Right renal cortex interstitium (tissue), 3 donors: Measurements from ENCODE around the gene PLCL2. TPM values are rescaled to one million over a fixed set of nuclear protein-coding genes. Genes with fewer than 3 reads are reported as not detected.

Experiments
- DNase-seq, 3 donors: peaks; one replicate each; pipeline ENCODE4 v3.0.0-alpha.2; 2013; ENCODE audit warnings: low read depth in 3 of 3, low spot score in 2 of 3
- polyA plus RNA-seq, 3 donors: library from polyadenylated mRNA; unstranded; fragments of 120-200 nt; gene quantifications; one replicate each; pipeline ENCODE4 v1.2.1, GENCODE V29; 2013; ENCODE audit not compliant: insufficient read length in 3 of 3

The PLCL2 gene
- 10 to 100 TPM; 16.0 to 16.6 (median 16.6) TPM for polyA plus RNA-seq

DNA sequence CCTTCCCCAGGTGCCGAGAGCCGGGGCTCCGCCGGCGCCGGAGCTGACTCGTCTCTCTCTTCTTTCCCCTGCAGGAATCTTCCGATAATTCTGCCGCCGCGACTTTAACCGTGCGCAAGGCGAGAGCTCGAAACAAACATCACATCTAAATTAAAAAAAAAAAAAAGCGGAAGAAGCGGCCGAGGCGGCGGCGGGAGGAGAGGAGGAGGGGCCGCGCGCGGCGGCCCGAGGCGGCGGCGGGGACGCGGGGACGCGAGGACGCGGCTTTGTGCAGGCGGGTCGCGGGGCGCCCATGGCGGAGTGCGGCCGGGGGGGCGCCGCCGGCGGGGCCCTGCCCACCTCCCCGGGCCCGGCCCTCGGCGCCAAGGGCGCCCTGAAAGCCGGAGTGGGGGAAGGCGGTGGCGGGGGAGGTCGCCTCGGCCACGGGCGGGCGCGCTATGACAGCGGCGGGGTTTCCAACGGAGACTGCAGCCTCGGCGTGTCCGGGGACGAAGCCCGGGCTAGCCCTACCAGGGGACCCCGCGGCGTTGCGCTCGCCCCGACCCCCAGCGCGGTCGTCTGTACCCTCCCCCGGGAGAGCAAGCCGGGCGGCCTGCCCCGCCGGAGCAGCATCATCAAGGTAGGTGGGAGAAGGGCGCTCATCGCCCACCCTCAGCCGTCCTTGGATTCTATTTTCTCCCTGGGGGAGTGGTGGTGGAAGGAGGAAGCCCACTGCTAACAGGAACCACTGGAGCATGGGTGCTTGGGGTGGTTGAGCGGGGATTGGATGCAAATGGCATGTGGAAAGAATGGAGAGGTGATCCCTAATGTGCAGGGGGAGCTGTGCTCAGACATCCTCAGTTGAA lies at the start of gene PLCL2:
Gene PLCL2, plus strand, starts transcription at position 208 of the 845 bp plus-strand sequence. Its CDS starts 85 bp downstream, at position 293.
- no peak for DNase-seq

GRCh38 chr3:16836505-16837237 lies 48.1 kb upstream of the PLCL2 start:
- no peak for DNase-seq

GRCh38 chr3:16837602-16838001 lies 47.2 kb upstream of the PLCL2 start:
- DNase-seq = no peak

DNA sequence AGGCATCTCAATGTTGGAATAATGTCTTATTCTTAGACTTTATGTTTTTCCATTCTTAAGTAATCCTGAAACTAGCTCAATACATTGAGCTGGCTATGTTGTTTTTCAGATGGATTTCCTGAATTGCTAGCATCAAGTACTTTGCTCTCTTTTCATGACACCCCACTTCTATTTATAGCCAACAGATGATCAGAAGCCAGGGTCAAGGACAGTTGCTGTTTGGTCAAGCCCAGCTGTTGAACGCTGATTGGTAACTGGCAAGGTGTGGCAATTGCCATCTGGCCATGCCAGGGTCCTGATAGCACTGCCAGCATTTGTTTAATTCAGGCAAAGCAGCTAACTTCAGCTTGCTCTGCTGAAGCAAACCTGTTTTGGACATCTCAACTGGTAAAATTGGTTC lies 46.2 kb upstream of the PLCL2 start:
- DNase-seq = no peak

DNA sequence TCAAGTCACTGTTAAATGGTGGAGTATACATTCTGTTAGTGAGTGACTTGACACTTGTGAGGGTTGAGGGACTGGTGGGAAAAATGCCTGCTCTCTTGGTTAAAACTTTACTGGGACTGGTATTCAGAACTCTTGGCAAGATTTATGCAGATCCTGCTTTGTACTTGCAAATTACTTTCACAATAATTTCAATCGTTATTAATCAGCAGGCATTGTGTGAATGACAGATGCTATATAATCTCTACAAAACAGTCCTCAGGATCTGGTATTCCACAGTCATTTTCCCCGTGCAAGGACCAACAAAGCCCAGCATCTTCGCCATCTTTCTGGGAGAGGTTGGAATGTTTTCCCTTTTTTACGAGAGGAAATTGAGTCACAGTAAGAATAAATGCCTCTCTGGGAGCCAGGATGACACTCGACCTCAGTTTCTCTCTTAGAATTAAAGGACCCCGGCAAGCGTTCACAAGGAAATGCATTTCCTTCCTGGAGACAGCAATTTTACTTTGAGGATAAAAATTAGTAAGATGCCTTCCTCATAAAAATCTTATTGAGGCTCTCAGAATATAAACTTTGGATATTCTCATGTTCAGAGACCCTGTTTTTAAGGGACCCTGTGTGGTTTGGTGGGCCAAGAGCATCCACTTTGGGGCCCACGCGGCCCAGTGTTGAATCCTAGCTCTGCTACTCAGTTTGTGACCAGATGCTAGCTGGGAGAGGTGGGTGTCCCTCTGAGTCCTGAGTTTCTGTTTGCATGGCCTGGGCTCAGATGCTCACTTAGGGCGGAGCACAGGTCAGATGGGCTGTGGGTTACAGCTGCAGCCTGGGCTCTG lies 45.3 kb upstream of the PLCL2 start:
- DNase-seq = no peak

DNA sequence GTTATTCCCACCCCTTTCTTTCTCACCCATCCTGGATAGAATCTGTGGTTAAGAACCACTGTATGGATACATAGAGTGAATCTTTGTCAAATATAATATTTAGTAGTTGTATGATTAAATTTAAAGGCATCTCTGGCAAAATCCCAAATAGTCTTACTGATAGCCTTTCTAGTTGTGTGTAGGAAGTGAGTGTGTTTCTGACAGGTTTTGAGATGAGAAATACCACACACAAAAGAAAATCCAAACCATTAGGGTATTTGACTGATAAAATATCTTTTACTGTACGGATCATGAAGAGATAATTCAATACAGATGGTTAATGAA lies 44.7 kb upstream of the PLCL2 start:
- DNase-seq = no peak

DNA sequence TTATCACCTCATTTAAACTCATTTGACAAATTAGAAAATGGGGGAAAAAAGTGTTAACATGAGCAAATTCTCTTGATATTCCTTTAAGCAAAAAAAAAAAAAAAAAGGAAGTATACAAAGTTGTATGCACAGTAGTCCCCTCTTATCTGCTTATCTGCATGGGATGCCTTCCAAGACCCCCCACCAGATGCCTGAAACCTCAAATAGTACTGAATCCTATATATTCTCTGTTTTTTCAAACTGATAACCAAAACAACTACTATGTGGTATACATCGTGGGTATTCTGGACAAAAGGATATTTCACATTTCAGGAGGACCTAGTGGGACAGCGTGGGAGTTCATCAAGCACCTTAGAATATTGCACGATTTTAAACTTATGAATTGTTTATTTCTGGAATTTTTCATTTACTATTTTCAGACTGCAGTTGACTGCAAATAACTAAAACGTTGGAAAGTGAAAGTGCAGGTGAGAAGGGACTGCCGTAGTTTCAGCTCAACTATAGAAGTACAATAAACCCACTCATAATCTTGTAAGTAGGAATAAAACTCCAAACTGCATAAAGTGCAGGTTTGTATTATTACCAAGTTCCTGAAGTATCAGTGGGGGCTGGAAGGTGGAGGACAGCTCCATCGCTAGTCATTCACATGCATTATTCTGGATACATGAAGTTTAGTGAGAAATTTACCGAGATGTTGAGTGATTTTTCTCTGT lies 43.6 kb upstream of the PLCL2 start:
- DNase-seq = no peak

DNA sequence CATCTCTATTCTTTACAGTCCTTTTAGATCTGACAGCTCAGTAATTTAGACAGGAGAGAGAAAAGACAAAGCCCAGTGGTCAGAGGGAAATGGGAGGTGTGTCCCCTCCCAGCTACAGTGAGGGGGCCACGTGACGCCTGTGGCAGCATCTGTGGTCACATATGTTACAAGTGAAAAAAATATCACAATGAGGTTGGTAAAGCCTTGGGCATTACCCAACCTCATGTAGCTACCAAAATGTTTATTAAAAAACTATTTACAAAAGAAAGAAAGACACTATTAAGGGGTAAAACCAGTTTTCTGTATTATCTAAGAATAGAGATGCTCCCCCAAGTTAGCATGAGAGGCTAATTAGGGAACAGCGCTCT lies 42.9 kb upstream of the PLCL2 start:
- DNase-seq = no peak

- DNase-seq = no peak
These were observed 42.2 kb upstream of the PLCL2 start for GRCh38 chr3:16842272-16843270.

GRCh38 chr3:16844222-16844621 lies 40.5 kb upstream of the PLCL2 start:
- no peak for DNase-seq

DNA sequence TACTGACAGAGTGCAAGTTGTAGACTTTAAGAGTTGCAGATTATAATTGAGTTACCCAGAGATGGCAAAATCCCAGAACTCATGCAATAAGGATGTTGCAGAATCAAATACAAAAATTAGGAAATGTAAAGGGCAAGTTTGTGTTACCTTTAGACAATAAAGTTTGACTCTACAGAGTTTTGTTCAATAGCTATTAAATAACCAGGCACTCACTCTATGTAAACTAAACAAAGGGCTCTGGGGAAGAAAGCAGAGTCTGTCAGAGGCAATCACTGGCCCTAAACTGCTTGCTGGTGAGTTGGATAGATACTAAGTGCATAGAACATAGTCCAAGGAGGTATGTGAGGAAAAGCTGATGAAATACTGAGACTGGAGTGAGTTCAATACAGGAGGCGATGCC lies 40.0 kb upstream of the PLCL2 start:
- DNase-seq = no peak

- DNase-seq = no peak
These were observed 38.2 kb upstream of the PLCL2 start for GRCh38 chr3:16846373-16847080.

DNA sequence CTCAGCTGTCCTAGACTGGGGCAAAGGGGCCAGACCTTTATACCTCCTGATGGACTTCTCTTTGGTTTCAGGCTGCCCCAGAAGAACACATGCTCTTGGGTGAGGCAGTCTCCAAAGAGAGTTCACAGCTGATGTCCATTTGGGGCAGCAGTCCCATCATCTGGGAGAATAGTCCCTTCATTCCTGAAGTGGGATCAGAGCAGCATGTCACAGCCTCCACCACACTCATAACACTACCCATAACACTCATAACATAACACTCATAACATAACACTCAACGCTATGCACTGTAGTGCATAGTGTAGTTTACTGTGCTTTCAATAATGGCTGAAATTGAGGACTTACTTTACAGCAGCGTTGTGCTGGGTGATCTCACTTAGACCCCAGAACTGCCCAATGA lies 36.7 kb upstream of the PLCL2 start:
- DNase-seq = no peak

DNA sequence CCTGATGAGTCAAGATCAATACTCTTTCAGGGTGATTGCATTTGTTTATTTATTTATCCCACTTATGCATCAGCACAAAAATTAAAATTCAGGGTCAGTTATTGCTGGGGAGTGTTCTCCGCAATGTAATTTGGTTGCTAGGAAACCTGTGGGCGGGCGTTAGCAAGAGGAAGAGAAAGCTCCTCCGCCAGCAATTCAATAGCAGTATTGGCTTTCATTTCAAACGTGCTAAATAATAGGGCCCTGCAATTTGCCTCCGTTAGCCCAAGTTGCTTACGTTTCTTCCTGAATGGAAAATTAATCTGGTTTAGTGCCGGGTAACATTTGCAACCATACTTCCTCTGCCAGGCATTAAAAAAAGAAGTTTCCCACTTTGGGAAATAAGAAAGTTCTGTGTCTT lies 35.5 kb upstream of the PLCL2 start:
- no peak for DNase-seq

GRCh38 chr3:16849795-16850194 lies 35.0 kb upstream of the PLCL2 start:
- DNase-seq = no peak

GRCh38 chr3:16855497-16855896 lies 29.3 kb upstream of the PLCL2 start:
- no peak for DNase-seq

- no peak for DNase-seq
These were observed 24.5 kb upstream of the PLCL2 start for GRCh38 chr3:16860234-16860633.

GRCh38 chr3:16861432-16861831 lies 23.3 kb upstream of the PLCL2 start:
- no peak for DNase-seq
